Ectodermal cell (in vitro differentiated cells): ENCODE results near the gene PP2D1.
"Not testable (repeated sequence)": the region's sequence is repeated elsewhere in the genome, so short reads cannot be mapped to it uniquely, and the experiment has no call there.

Experiments used
- H3K27ac ChIP-seq: 2 replicates; pipeline ENCODE4 v1.7.0; 2013; ENCODE audit warnings: mild to moderate bottlenecking, low read depth, low read length; ENCODE audit not compliant: insufficient read depth, poor library complexity, severe bottlenecking
- H3K27me3 ChIP-seq: 2 replicates; pipeline ENCODE4 v1.7.0; 2013; ENCODE audit warnings: mild to moderate bottlenecking, low read length; ENCODE audit not compliant: insufficient read depth, control insufficient read depth, poor library complexity, severe bottlenecking
- H3K36me3 ChIP-seq: one replicate; pipeline ENCODE4 v1.7.0; 2013; ENCODE audit warnings: low read length; ENCODE audit not compliant: control insufficient read depth, insufficient read depth
- H3K4me1 ChIP-seq: one replicate; pipeline ENCODE4 v1.7.0; 2013; ENCODE audit warnings: low read length; ENCODE audit not compliant: control insufficient read depth, insufficient read depth
- H3K4me3 ChIP-seq: 2 replicates; pipeline ENCODE4 v1.7.0; 2013; ENCODE audit warnings: low read depth, low read length, control low read depth; ENCODE audit not compliant: insufficient read depth
- H3K9me3 ChIP-seq: 2 replicates; pipeline ENCODE4 v1.7.0; 2013; ENCODE audit warnings: mild to moderate bottlenecking, low read length, moderate library complexity; ENCODE audit not compliant: control insufficient read depth
- WGBS, 2 experiments: methylation state at CpG; one replicate each; pipeline ENCODE4 v1.1.7; 2013; ENCODE audit warnings: missing lambda C conversion rate in 2 of 2; 5-methylcytosine and 5-hydroxymethylcytosine counted together

The PP2D1 gene

DNA sequence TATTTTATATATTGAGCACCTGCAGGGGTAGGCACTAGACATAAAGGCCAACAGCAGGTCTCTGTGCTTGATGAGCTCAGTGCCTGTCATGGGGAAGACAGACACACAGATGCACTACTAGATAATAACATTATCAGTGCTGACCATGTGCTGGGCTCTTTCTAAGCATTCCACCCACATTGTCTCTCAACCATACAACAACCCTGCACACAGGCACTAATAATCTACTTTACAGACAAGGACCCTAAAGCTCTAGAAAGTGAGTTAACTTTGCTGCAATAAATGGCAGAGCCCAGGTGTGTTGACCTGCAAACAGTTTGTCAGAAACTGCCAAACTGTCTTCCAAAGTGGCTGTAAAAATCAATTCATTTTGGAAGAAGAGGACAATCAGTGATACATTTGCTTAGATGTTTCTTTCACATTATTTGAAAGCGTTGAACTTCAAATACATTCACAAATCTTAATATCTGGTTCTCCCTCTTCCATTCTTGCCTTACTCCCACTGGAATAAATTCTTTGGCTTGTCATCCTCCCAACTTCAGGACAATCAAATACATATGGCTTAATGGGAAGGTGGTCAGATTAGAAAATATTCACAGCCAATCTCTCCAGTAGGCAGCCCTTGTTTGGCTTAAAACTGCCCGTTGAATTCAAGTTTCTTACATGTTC, 11.0 kb upstream of the PP2D1 start:
- H3K27ac ChIP-seq = no peak overlapping the region
- no peaks in the 10 kb centered on the region for H3K27me3 ChIP-seq
- no peaks in the 10 kb centered on the region for H3K9me3 ChIP-seq
- WGBS, 2 experiments = 88 to 93% methylated on average over 2 of the region's 2 CpGs
- H3K4me3 ChIP-seq = no peak overlapping the region
- H3K4me1 ChIP-seq = peaks cover 5% of the 10 kb centered on the region
- H3K36me3 ChIP-seq = no peaks in the 10 kb centered on the region

DNA sequence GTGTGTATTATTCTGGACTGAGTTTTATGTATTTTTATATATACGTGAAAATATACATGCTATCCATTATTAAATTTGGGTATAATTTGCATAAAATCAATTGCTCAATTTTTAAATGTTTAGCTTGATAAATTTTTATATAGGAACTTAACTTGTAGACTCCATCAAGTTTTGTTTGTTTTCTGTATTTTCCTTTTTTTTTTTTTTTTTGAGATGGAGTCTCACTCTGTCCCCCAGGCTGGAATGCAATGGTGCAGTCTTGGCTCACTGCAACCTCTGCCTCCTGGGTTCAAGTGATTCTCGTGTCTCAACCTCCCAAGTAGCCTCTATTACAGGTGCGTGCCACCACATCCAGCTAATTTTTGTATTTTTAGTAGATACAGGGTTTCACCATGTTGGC, 4.0 kb upstream of the PP2D1 start:
- H3K36me3 ChIP-seq, H3K4me3 ChIP-seq, H3K27ac ChIP-seq, H3K27me3 ChIP-seq, H3K4me1 ChIP-seq, H3K9me3 ChIP-seq: not testable (repeated sequence)
- WGBS, 2 experiments = 86 to 87% methylated on average over 2 of the region's 3 CpGs

DNA sequence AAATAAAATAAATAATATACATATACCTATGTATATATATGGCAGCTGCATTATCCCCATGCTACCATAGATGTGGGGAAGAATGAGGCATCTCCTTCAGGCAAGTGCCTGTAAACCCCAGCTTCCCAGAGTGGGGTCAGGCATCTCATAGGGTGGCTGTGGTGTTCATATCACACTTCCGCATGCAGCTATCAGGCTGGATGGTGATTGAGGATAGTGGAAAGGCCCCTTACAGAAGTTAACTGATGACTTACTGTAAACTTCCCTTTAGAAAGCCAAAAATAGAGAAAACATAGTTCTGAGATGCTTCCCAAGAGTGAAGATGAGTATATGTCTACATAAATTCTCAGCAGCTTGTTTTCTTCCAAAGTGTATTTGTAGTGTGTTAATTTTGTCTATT, 3.5 kb upstream of the PP2D1 start:
- H3K27ac ChIP-seq = no peak overlapping the region
- WGBS, 2 experiments = 100% methylated on average over 1 of the region's 1 CpG
- no peaks in the 10 kb centered on the region for H3K36me3 ChIP-seq
- H3K27me3 ChIP-seq = no peaks in the 10 kb centered on the region
- no peaks in the 10 kb centered on the region for H3K9me3 ChIP-seq
- no peak overlapping the region for H3K4me3 ChIP-seq
- no peaks in the 10 kb centered on the region for H3K4me1 ChIP-seq

DNA sequence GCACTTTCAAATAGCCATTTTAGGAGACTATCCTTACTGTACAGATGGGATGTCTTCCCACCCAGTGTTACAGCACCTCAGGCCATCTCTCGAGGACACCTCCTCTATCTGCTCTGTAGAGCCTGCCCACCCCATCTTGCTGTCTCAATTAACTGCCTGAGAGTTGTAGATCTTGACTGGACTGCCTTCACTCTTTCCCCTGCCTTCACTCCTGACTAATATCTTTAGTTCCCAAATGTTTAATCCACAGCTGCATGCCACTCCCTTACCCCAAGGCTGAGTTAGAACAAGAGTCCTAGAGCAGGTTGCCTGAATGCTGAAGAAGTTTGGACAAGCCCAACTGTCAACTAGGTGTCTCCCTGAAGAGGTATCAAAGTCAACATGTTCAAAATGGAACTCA, 1.3 kb upstream of the PP2D1 start:
- H3K4me1 ChIP-seq = no peaks in the 10 kb centered on the region
- H3K27ac ChIP-seq = no peak overlapping the region
- 95 to 100% methylated on average over 1 of the region's 1 CpG for WGBS, 2 experiments
- no peak overlapping the region for H3K4me3 ChIP-seq
- H3K9me3 ChIP-seq = no peaks in the 10 kb centered on the region
- H3K36me3 ChIP-seq = no peaks in the 10 kb centered on the region
- H3K27me3 ChIP-seq = no peaks in the 10 kb centered on the region

DNA sequence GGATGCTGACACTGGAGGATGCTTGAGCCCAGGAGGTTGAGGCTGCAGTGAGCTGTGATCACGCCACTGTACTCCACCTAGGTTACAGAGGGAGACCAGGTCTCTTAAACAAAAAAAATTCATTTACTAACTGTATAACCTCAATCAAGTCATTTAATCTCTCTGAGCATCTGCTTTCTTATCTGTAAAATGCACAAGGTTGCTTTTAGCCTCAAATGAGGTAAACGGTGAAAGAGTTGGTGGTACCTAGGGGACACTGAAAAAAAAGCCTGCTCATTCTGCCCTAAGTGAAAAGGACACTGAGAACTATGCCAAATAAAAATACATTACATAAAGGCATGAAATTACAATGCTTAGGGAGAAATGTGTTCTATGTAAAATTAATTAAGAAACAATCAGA, 3.4 kb downstream of the PP2D1 start:
- H3K4me3 ChIP-seq = no peak overlapping the region
- H3K36me3 ChIP-seq = no peaks in the 10 kb centered on the region
- no peaks in the 10 kb centered on the region for H3K27me3 ChIP-seq
- WGBS, 2 experiments = 93 to 94% methylated on average over 2 of the region's 2 CpGs
- H3K4me1 ChIP-seq = no peaks in the 10 kb centered on the region
- H3K9me3 ChIP-seq = no peaks in the 10 kb centered on the region
- H3K27ac ChIP-seq = no peak overlapping the region

DNA sequence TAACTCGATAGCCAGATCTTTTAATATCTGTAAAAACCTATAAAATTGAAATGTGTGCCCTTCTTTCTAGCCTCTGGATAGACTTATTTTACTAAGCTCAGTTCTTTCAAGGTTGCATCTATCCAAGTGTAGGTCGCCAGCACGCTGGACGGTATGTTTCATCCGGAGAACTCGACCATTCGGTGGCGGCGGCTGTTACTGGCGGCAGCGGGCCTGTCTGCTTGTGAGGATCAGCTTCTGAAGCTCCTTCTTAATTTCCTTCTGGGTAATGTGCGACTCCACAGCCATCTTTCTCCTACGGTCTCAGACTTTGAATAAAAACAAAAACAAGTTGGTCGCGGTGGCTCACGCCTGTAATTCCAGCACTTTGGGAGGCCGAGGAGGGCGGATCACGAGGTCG, 4.1 kb downstream of the PP2D1 start:
- WGBS, 2 experiments = 91 to 95% methylated on average over 20 of the region's 20 CpGs
- H3K27ac ChIP-seq = no peak overlapping the region
- H3K9me3 ChIP-seq = no peaks in the 10 kb centered on the region
- no peaks in the 10 kb centered on the region for H3K36me3 ChIP-seq
- no peaks in the 10 kb centered on the region for H3K4me1 ChIP-seq
- no peak overlapping the region for H3K4me3 ChIP-seq
- no peaks in the 10 kb centered on the region for H3K27me3 ChIP-seq

DNA sequence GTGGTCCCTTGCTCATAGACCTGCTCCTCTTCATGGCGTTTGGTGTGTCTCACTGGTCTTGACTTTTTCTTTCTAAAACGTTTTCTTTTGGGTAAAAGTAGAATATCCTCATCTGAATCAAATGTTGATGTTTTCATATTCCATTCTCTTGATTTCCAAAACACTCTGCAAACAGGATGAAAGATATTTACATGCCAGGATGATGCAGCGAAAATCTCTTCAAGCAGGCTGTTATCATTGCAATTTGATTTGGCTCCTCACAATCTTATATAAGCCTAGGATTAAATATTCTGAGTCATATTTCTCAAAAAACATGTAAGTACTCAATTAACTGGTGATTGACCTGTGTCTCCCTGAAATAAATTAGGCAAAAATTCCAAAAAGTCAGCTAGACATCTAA, 10.1 kb downstream of the PP2D1 start:
- Histone ChIP-seq H3K4me1 (no peaks in the 10 kb centered on the region), H3K9me3 (no peaks in the 10 kb centered on the region), H3K27me3 (no peaks in the 10 kb centered on the region), H3K36me3 (no peaks in the 10 kb centered on the region), H3K27ac (no peak overlapping the region), H3K4me3 (no peak overlapping the region)
- WGBS, 2 experiments = 66 to 78% methylated on average over 3 of the region's 3 CpGs

DNA sequence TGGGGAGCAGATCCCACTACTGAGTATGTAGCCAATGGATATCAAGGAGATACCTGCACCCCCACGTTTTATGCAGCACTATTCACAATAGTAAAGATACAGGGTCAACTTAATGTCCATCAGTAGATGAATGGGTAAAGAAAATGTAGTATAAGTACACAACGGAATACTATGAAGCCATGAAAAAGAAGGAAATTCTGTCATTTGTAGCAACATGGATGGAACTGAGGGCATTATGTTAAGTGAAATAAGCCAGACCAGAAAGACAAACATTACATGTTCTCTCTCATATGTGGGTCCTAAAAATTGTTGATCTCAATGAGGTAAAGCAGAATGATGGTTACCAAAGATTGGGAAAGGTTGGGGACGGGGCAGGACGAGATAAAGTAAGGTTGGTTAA, 14.6 kb downstream of the PP2D1 start:
- H3K27me3 ChIP-seq = no peaks in the 10 kb centered on the region

DNA sequence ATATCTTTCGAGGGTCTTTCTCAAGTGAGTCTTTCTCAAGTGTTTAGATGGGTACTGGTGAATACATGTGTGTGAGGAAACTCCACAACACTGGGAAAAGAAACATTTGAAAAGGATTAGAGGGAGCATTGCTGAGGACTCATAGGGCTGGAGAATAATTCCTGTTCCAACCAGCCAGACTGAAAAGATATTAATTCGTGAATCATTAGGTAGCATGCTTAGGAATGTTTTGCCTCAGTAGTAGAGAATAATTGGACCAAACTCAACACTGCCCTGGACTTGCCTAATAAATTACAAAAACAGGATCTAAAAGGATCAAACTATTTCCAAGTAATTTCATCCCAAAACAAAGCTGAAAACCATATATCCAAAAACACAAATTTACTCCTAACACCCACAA, 17.3 kb downstream of the PP2D1 start:
- Histone ChIP-seq H3K4me1 (no peaks in the 10 kb centered on the region), H3K9me3 (no peaks in the 10 kb centered on the region), H3K36me3 (no peaks in the 10 kb centered on the region), H3K27ac (no peak overlapping the region), H3K27me3 (no peaks in the 10 kb centered on the region), H3K4me3 (no peak overlapping the region)
- WGBS, 2 experiments = 96 to 99% methylated on average over 2 of the region's 2 CpGs

More for the DNA sequence above, 14.6 kb downstream of the PP2D1 start:
- no peak overlapping the region for H3K27ac ChIP-seq
- H3K4me3 ChIP-seq = no peak overlapping the region
- WGBS, 2 experiments = 78 to 85% methylated on average over 3 to 4 of the region's 4 CpGs
- no peaks in the 10 kb centered on the region for H3K9me3 ChIP-seq
- no peaks in the 10 kb centered on the region for H3K4me1 ChIP-seq
- H3K36me3 ChIP-seq = no peaks in the 10 kb centered on the region

DNA sequence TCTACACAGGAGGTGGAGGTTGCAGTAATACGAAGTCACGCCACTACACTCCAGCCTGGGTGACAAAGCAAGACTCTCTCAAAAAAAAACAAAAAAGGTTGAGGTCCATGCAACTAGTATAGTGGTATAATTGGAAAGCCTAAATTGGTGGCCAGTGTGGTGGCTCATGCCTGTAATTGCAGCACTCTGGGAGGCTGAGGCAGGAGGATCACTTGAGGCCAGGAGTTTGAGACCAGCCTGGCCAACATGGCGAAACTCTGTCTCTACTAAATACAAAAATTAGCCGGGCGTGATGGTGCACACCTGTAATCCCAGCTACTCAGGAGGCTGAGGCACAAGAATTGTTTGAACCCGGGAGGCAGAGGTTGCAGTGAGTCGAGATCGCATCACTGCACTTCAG, 23.2 kb downstream of the PP2D1 start:
- H3K27me3 ChIP-seq, H3K4me3 ChIP-seq, H3K36me3 ChIP-seq, H3K9me3 ChIP-seq, H3K4me1 ChIP-seq, H3K27ac ChIP-seq: not testable (repeated sequence)
- 89 to 96% methylated on average over 8 of the region's 8 CpGs for WGBS, 2 experiments

DNA sequence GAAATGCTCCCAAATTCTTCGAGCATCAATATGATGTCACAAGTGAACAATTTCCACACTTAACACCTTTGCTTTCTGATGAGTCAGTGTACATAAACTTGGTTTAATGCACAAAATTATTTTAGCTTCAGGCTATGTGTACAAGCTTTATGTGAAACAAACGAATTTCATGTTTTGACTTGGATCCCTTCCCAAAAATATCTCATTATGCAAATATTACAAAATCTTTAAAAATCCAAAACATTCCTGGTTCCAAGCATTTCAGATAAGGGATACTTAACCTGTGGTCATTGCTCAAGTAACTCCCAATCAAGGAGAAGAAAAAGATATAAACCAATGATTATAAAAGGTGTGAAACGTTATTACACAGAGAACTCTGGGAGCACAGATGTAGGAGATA, 40.0 kb downstream of the PP2D1 start:
- no peak overlapping the region for H3K27ac ChIP-seq
- no peaks in the 10 kb centered on the region for H3K9me3 ChIP-seq
- 88 to 92% methylated on average over 3 of the region's 3 CpGs for WGBS, 2 experiments
- no peaks in the 10 kb centered on the region for H3K27me3 ChIP-seq
- no peaks in the 10 kb centered on the region for H3K4me1 ChIP-seq
- no peak overlapping the region for H3K4me3 ChIP-seq
- peaks cover 29% of the 10 kb centered on the region for H3K36me3 ChIP-seq
